Urinary bladder (tissue), 4 donors: ENCODE data around the gene CEL. TPM values are rescaled to one million over a fixed set of nuclear protein-coding genes. Genes with fewer than 3 reads are reported as not detected.

Source experiments
- DNase-seq: peaks from one replicate; pipeline ENCODE4 v3.0.0-alpha.2; 2015; ENCODE audit errors: extremely low spot score
- H3K27ac ChIP-seq: one replicate; pipeline ENCODE4 v1.5.1; 2013; ENCODE audit warnings: low read depth, mild to moderate bottlenecking, moderate library complexity
- H3K36me3 ChIP-seq: one replicate; pipeline ENCODE4 v1.6.1; 2013; ENCODE audit warnings: mild to moderate bottlenecking, moderate library complexity; ENCODE audit not compliant: insufficient read depth
- H3K4me1 ChIP-seq: one replicate; pipeline ENCODE4 v1.6.1; 2013; ENCODE audit warnings: mild to moderate bottlenecking, moderate library complexity; ENCODE audit not compliant: insufficient read depth
- H3K4me3 ChIP-seq: one replicate; pipeline ENCODE4 v1.5.1; 2013; ENCODE audit warnings: low read depth, low read length
- WGBS: extraction: QIAGEN DNeasy Blood & Tissue Kit; methylation state at CpG from one replicate; pipeline ENCODE4 v1.1.7; 2013; 5-methylcytosine and 5-hydroxymethylcytosine counted together
- polyA plus RNA-seq: library from polyadenylated mRNA; stranded (reverse); fragments of 200-250 nt; gene quantifications from one replicate; pipeline ENCODE4 v1.2.3, GENCODE V29; 2013
- total RNA-seq: library from RNA; depleted of rRNA; stranded (reverse); fragments of >200 nt; gene quantifications from one replicate; pipeline ENCODE4 v1.2.3, GENCODE V29; 2014
- donor health status: healthy with polysubstance abuse.
- donor health status: healthy.

CEL gene
- total and polyA plus RNA-seq, 2 donors, result 0.95 to 1.4 TPM

GRCh38 chr9:133102190-133103021 is 40.6 kb downstream of the CEL start:
- Histone ChIP-seq H3K4me1 (no peaks in the 10 kb centered on the region), H3K36me3 (peaks cover 18% of the 10 kb centered on the region), H3K27ac (no peak overlapping the region), H3K4me3 (no peak overlapping the region)
- no peak for DNase-seq
- 93% methylated on average over 21 of the region's 21 CpGs for WGBS

- Histone ChIP-seq H3K27ac (no peak overlapping the region), H3K4me1 (no peaks in the 10 kb centered on the region), H3K36me3 (peaks cover 13% of the 10 kb centered on the region), H3K4me3 (no peak overlapping the region)
- 50% methylated on average over 14 of the region's 14 CpGs for WGBS
- DNase-seq, result no peak
Observed at GRCh38 chr9:133103183-133103986, 41.6 kb downstream of the CEL start.

- no peaks in the 10 kb centered on the region for H3K4me1 ChIP-seq
- no peak for DNase-seq
- H3K27ac ChIP-seq, result no peak overlapping the region
- H3K4me3 ChIP-seq, result no peak overlapping the region
- 89% methylated on average over 12 of the region's 12 CpGs for WGBS
- peaks cover 13% of the 10 kb centered on the region for H3K36me3 ChIP-seq
Observed at GRCh38 chr9:133103987-133104505, 42.3 kb downstream of the CEL start.

GRCh38 chr9:133104718-133105460 is 43.1 kb downstream of the CEL start:
- DNase-seq, result no peak
- Histone ChIP-seq H3K4me3 (no peak overlapping the region), H3K27ac (no peak overlapping the region), H3K4me1 (no peaks in the 10 kb centered on the region), H3K36me3 (peaks cover 13% of the 10 kb centered on the region)
- 86% methylated on average over 15 of the region's 15 CpGs for WGBS

- Histone ChIP-seq H3K4me1 (no peaks in the 10 kb centered on the region), H3K36me3 (peaks cover 13% of the 10 kb centered on the region), H3K4me3 (no peak overlapping the region), H3K27ac (no peak overlapping the region)
- 86% methylated on average over 7 of the region's 7 CpGs for WGBS
- no peak for DNase-seq
Observed at GRCh38 chr9:133105461-133105770, 43.6 kb downstream of the CEL start.

GRCh38 chr9:133106511-133107244 is 44.9 kb downstream of the CEL start:
- DNase-seq, result no peak
- H3K4me3 ChIP-seq, result no peak overlapping the region
- H3K4me1 ChIP-seq, result no peaks in the 10 kb centered on the region
- peaks cover 9% of the 10 kb centered on the region for H3K36me3 ChIP-seq
- WGBS, result 96% methylated on average over 17 of the region's 17 CpGs
- no peak overlapping the region for H3K27ac ChIP-seq

- no peak overlapping the region for H3K27ac ChIP-seq
Observed at GRCh38 chr9:133107245-133107722, 45.5 kb downstream of the CEL start.

GRCh38 chr9:133107961-133108793 is 46.4 kb downstream of the CEL start:
- Histone ChIP-seq H3K4me3 (no peak overlapping the region), H3K36me3 (peaks cover 6% of the 10 kb centered on the region), H3K27ac (no peak overlapping the region), H3K4me1 (no peaks in the 10 kb centered on the region)
- DNase-seq, result no peak
- 93% methylated on average over 18 of the region's 18 CpGs for WGBS

More at GRCh38 chr9:133107245-133107722, 45.5 kb downstream of the CEL start:
- no peak for DNase-seq
- Histone ChIP-seq H3K36me3 (peaks cover 6% of the 10 kb centered on the region), H3K4me3 (no peak overlapping the region), H3K4me1 (no peaks in the 10 kb centered on the region)
- WGBS, result 89% methylated on average over 13 of the region's 13 CpGs

- Histone ChIP-seq H3K27ac (no peak overlapping the region), H3K36me3 (peaks cover 6% of the 10 kb centered on the region), H3K4me3 (no peak overlapping the region), H3K4me1 (peaks cover 2% of the 10 kb centered on the region)
- WGBS, result 92% methylated on average over 19 of the region's 19 CpGs
- no peak for DNase-seq
Observed at GRCh38 chr9:133108794-133109641, 47.2 kb downstream of the CEL start.

GRCh38 chr9:133109931-133110650 is 48.3 kb downstream of the CEL start:
- H3K36me3 ChIP-seq, result peaks cover 6% of the 10 kb centered on the region
- DNase-seq, result no peak
- 94% methylated on average over 18 of the region's 18 CpGs for WGBS

More at GRCh38 chr9:133109931-133110650, 48.3 kb downstream of the CEL start:
- Histone ChIP-seq H3K4me1 (peaks cover 2% of the 10 kb centered on the region), H3K27ac (no peak overlapping the region), H3K4me3 (no peak overlapping the region)
